Measurements from ENCODE around the gene NUDT17.

Gene NUDT17

DNA sequence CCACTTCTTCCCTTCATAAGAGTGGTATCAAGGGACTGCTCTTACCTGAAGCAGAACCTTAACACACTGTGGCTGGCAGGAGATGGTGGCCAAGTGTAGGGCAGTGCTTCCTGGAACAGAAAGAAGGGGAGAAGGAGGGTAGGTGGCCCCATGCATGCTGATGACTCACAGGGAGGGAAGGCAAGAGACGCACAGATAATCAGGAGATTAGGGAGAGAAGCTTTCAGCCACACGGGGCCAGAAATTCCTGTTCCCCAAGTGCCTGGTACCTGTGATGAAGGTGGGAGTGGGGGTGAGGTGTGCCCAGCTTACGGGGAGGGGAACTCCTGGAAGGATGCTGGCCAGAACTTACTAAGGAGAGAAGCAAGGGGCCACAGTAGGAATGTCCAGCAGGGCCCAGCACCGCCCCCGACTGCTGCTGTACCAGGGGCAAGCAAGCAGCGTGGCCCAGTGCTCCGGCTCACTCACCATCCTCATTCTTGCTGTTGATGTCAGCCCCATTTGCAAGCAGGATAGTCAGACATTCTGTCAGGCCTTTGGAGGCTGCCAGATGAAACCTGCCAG lies 32.6 kb downstream of the NUDT17 start:
- DNase-seq (ENCODE audit: low read depth): no peak
- no peaks in the 10 kb centered on the region for H3K36me3 ChIP-seq (ENCODE audit: control insufficient read depth, insufficient read depth, low read length, severe bottlenecking)
- no peak overlapping the region for H3K9ac ChIP-seq (ENCODE audit: low read length)
- H3K9me3 ChIP-seq (ENCODE audit: control insufficient read depth, low read length): no peaks in the 10 kb centered on the region
- H3K4me3 ChIP-seq (ENCODE audit: low read length): no peak overlapping the region
- peaks cover 3% of the 10 kb centered on the region for H3K4me1 ChIP-seq (ENCODE audit: control insufficient read depth, insufficient read depth, low read length)
- H3K27me3 ChIP-seq (replicated peaks; ENCODE audit: control insufficient read depth, insufficient read depth, low read length): no peaks in the 10 kb centered on the region

DNA sequence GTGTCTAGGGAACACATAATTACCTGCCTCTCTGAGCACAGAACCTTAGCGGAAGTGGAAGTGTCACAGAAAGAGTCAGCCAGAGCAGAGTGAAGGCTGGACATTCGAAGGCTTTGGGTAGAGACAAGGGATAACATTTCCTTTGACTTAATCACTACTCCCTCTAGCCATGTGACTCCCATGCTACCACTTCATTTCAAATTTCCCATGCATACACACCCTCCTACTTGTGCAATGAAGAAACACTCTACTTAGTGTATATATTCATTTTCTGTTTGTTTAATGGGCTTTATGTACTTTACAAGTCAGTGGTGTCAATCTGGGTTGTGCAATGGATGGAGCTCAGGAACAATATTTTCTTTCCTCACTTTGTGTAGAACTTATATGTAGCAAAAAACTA lies 33.3 kb downstream of the NUDT17 start:
- DNase-seq (ENCODE audit: low read depth): peak; percentile 39
- no peak overlapping the region for H3K4me3 ChIP-seq (ENCODE audit: low read length)
- H3K9me3 ChIP-seq (ENCODE audit: control insufficient read depth, low read length): no peaks in the 10 kb centered on the region
- H3K36me3 ChIP-seq (ENCODE audit: control insufficient read depth, insufficient read depth, low read length, severe bottlenecking): no peaks in the 10 kb centered on the region
- H3K4me1 ChIP-seq (ENCODE audit: control insufficient read depth, insufficient read depth, low read length): peaks cover 4% of the 10 kb centered on the region
- no peak overlapping the region for H3K9ac ChIP-seq (ENCODE audit: low read length)
- H3K27me3 ChIP-seq (replicated peaks; ENCODE audit: control insufficient read depth, insufficient read depth, low read length): no peaks in the 10 kb centered on the region

DNA sequence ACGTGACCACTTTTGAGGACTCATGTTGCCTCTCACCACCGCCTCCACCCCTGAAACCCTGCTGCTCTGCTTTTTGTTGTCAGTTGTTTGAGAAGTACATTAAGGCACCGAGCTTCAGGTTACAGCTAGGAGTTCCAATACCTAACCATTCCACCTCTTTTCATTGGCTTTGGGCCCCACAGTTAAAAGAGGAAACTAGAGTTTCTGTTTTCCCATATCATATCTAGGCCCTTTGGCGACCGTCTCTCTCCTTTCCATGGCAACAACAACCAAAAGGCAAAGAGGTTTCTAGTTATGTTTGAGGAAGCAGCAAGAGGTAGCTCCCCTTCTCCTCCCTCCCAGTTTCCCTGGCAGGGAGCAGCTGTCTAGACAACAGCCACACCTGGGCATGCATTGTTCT lies 34.3 kb downstream of the NUDT17 start:
- Histone ChIP-seq H3K4me3 (ENCODE audit: low read length) (no peak overlapping the region), H3K27me3 (replicated peaks; ENCODE audit: control insufficient read depth, insufficient read depth, low read length) (no peaks in the 10 kb centered on the region), H3K9ac (ENCODE audit: low read length) (no peak overlapping the region), H3K36me3 (ENCODE audit: control insufficient read depth, insufficient read depth, low read length, severe bottlenecking) (no peaks in the 10 kb centered on the region), H3K9me3 (ENCODE audit: control insufficient read depth, low read length) (no peaks in the 10 kb centered on the region), H3K4me1 (ENCODE audit: control insufficient read depth, insufficient read depth, low read length) (peaks cover 15% of the 10 kb centered on the region)
- DNase-seq (ENCODE audit: low read depth): no peak

DNA sequence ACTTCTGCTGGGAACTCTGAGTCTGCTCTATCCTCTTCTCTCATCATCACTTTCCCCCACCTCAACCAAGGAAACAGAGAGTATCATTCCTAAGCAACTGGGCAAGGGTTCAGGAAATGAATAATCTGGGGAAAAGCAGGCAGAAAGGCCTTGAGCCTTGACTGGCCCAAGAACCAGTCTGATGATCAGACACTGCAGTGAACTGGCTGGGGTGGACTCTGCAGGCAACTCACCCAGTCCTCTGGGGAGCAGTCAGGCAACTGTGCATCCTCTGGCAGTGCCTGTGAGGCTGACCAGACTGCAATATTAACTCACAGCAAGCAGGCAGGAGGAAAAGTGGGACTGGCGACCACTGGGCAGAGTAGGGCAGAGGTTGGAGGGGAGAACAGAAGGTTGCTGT lies 39.2 kb downstream of the NUDT17 start:
- no peak for DNase-seq (ENCODE audit: low read depth)
- Histone ChIP-seq H3K27me3 (replicated peaks; ENCODE audit: control insufficient read depth, insufficient read depth, low read length) (no peaks in the 10 kb centered on the region), H3K36me3 (ENCODE audit: control insufficient read depth, insufficient read depth, low read length, severe bottlenecking) (no peaks in the 10 kb centered on the region), H3K4me3 (ENCODE audit: low read length) (peak overlapping the region; percentile 85), H3K9me3 (ENCODE audit: control insufficient read depth, low read length) (no peaks in the 10 kb centered on the region), H3K4me1 (ENCODE audit: control insufficient read depth, insufficient read depth, low read length) (peaks cover 25% of the 10 kb centered on the region), H3K9ac (ENCODE audit: low read length) (peak overlapping the region; percentile 48)

DNA sequence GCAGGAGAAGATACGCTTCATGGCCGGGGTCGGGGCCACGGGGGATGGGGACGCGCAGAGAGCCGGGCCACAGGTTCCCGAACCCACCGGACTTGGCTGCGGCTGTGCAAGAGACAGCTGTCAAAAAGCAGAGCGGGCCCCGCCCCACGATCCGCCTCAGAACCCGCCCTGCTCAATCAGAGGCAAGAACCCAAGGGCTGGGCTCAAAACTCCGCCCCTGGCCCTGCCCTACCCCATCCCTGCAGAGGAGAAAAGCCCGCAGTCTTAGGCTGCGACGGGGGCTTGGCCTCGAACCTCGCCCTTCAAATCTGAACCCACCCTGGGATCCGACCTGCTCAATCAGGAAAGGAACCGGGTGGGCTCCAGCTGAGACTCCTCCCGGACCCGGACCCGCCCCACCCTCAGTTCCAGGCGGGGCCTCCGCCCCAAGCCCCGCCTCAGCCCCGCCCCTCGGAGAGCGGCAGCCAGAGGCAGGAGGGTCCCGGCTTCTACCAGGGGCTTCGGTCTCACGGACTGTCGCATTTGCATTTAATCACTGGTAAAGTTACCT lies 40.4 kb downstream of the NUDT17 start, which contains the start of gene ANKRD35:
Gene ANKRD35, minus strand, starts transcription at position 129 of the 550 bp plus-strand sequence. Its CDS starts 108 bp downstream, at position 21.
- no peaks in the 10 kb centered on the region for H3K27me3 ChIP-seq (replicated peaks; ENCODE audit: control insufficient read depth, insufficient read depth, low read length)
- peak within 1 kb of the TSS; percentile 51 for H3K9ac ChIP-seq (ENCODE audit: low read length)
- no peaks in the 10 kb centered on the region for H3K9me3 ChIP-seq (ENCODE audit: control insufficient read depth, low read length)
- peaks cover 34% of the 10 kb centered on the region for H3K4me1 ChIP-seq (ENCODE audit: control insufficient read depth, insufficient read depth, low read length)
- H3K36me3 ChIP-seq (ENCODE audit: control insufficient read depth, insufficient read depth, low read length, severe bottlenecking): no peaks in the 10 kb centered on the region
- DNase-seq (ENCODE audit: low read depth): peak; percentile 88
- peak within 1 kb of the TSS; percentile 85 for H3K4me3 ChIP-seq (ENCODE audit: low read length)

GRCh38 chr1:145886390-145886789 lies 41.0 kb downstream of the NUDT17 start:
- no peak for DNase-seq (ENCODE audit: low read depth)
- peak overlapping the region; percentile 85 for H3K4me3 ChIP-seq (ENCODE audit: low read length)

DNA sequence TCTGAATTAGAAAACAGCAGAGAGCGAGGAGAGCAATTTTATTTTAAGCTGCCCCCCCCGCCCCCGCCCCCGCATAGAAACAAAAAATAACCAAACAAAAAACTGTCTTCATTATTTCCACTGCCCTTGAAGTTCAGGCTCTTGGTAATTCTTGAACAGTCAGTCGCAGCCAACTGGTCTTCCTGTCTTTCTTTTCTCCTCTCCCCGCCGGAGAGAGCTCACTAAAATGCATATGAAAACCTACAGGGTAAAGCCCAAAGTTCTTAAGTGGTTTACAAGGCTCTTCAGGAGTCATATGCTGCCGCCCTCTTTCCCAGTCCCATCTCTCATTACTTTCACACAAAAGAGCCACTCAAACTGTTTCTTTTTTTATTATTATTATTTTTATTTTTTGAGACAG lies 41.4 kb downstream of the NUDT17 start:
- no peak for DNase-seq (ENCODE audit: low read depth)
- no peaks in the 10 kb centered on the region for H3K27me3 ChIP-seq (replicated peaks; ENCODE audit: control insufficient read depth, insufficient read depth, low read length)
- no peak overlapping the region for H3K9ac ChIP-seq (ENCODE audit: low read length)
- H3K9me3 ChIP-seq (ENCODE audit: control insufficient read depth, low read length): no peaks in the 10 kb centered on the region
- no peak overlapping the region for H3K4me3 ChIP-seq (ENCODE audit: low read length)
- H3K4me1 ChIP-seq (ENCODE audit: control insufficient read depth, insufficient read depth, low read length): peaks cover 44% of the 10 kb centered on the region
- no peaks in the 10 kb centered on the region for H3K36me3 ChIP-seq (ENCODE audit: control insufficient read depth, insufficient read depth, low read length, severe bottlenecking)

More at GRCh38 chr1:145886390-145886789, 41.0 kb downstream of the NUDT17 start:
- Histone ChIP-seq H3K27me3 (replicated peaks; ENCODE audit: control insufficient read depth, insufficient read depth, low read length) (no peaks in the 10 kb centered on the region), H3K36me3 (ENCODE audit: control insufficient read depth, insufficient read depth, low read length, severe bottlenecking) (no peaks in the 10 kb centered on the region), H3K4me1 (ENCODE audit: control insufficient read depth, insufficient read depth, low read length) (peaks cover 40% of the 10 kb centered on the region), H3K9ac (ENCODE audit: low read length) (peak overlapping the region; percentile 51), H3K9me3 (ENCODE audit: control insufficient read depth, low read length) (no peaks in the 10 kb centered on the region)

DNA sequence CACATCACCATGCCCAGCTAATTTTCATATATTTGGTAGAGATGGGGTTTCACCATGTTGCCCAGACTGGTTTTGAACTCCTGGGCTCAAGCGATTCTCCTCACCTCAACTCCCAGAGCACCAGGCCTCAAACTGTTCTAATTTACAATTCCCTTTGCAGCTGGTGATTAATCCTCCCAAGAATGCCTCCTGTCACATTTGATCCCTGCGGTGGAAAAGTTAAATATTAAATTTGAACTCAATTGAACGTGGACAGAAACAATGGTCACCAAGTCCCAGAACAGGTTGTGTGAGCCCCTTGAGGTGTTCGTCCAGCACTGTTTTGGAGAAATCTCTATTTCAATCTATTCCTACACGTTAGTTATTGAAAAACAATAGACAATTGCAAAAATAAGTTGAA lies 42.2 kb downstream of the NUDT17 start:
- DNase-seq (ENCODE audit: low read depth): no peak

GRCh38 chr1:145889722-145890121 lies 44.3 kb downstream of the NUDT17 start:
- Histone ChIP-seq H3K9me3 (ENCODE audit: control insufficient read depth, low read length) (no peaks in the 10 kb centered on the region), H3K27me3 (replicated peaks; ENCODE audit: control insufficient read depth, insufficient read depth, low read length) (no peaks in the 10 kb centered on the region), H3K4me3 (ENCODE audit: low read length) (no peak overlapping the region), H3K4me1 (ENCODE audit: control insufficient read depth, insufficient read depth, low read length) (peaks cover 43% of the 10 kb centered on the region), H3K9ac (ENCODE audit: low read length) (no peak overlapping the region), H3K36me3 (ENCODE audit: control insufficient read depth, insufficient read depth, low read length, severe bottlenecking) (no peaks in the 10 kb centered on the region)
- DNase-seq (ENCODE audit: low read depth): no peak

More for the DNA sequence above, 42.2 kb downstream of the NUDT17 start:
- H3K9me3 ChIP-seq (ENCODE audit: control insufficient read depth, low read length): no peaks in the 10 kb centered on the region
- no peak overlapping the region for H3K9ac ChIP-seq (ENCODE audit: low read length)
- H3K36me3 ChIP-seq (ENCODE audit: control insufficient read depth, insufficient read depth, low read length, severe bottlenecking): no peaks in the 10 kb centered on the region
- no peaks in the 10 kb centered on the region for H3K27me3 ChIP-seq (replicated peaks; ENCODE audit: control insufficient read depth, insufficient read depth, low read length)
- peaks cover 53% of the 10 kb centered on the region for H3K4me1 ChIP-seq (ENCODE audit: control insufficient read depth, insufficient read depth, low read length)
- no peak overlapping the region for H3K4me3 ChIP-seq (ENCODE audit: low read length)

DNA sequence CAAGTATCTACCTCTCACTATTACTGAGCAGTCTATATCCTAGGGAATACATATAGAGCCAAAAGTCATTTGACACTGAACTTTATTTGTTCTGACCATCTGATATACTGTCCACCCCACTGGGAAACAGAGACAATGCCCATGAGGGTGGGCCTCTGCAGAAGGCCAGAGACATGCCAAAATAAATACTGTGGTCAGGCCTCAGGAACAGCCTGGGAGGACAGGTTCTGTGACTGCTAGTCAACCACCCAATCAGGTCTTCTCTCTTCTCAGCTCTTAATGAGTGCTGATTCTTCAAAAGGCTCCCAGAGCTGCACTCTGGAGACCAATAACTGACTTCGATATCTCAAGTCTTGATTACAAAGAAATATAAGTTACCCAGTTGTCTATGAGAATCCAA lies 45.7 kb downstream of the NUDT17 start:
- DNase-seq (ENCODE audit: low read depth): peak; percentile 34
- no peaks in the 10 kb centered on the region for H3K36me3 ChIP-seq (ENCODE audit: control insufficient read depth, insufficient read depth, low read length, severe bottlenecking)
- H3K9me3 ChIP-seq (ENCODE audit: control insufficient read depth, low read length): no peaks in the 10 kb centered on the region
- no peaks in the 10 kb centered on the region for H3K27me3 ChIP-seq (replicated peaks; ENCODE audit: control insufficient read depth, insufficient read depth, low read length)
- H3K9ac ChIP-seq (ENCODE audit: low read length): peak overlapping the region; percentile 79
- H3K4me1 ChIP-seq (ENCODE audit: control insufficient read depth, insufficient read depth, low read length): peaks cover 35% of the 10 kb centered on the region
- peak overlapping the region; percentile 59 for H3K4me3 ChIP-seq (ENCODE audit: low read length)

GRCh38 chr1:145891587-145892485 lies 46.4 kb downstream of the NUDT17 start:
- no peaks in the 10 kb centered on the region for H3K9me3 ChIP-seq (ENCODE audit: control insufficient read depth, low read length)
- peaks cover 35% of the 10 kb centered on the region for H3K4me1 ChIP-seq (ENCODE audit: control insufficient read depth, insufficient read depth, low read length)
- H3K36me3 ChIP-seq (ENCODE audit: control insufficient read depth, insufficient read depth, low read length, severe bottlenecking): no peaks in the 10 kb centered on the region
- peak; percentile 98 for DNase-seq (ENCODE audit: low read depth)
- peak overlapping the region; percentile 79 for H3K9ac ChIP-seq (ENCODE audit: low read length)
- H3K4me3 ChIP-seq (ENCODE audit: low read length): peak overlapping the region; percentile 59
- H3K27me3 ChIP-seq (replicated peaks; ENCODE audit: control insufficient read depth, insufficient read depth, low read length): no peaks in the 10 kb centered on the region
